Measurements from ENCODE around the gene HDAC9.

The HDAC9 gene

GRCh38 chr7:18541871-18542212, 46.3 kb downstream of the HDAC9 start (continued):
- TF ChIP-seq ZNF174 (tag by site-specific recombination; IDR thresholded peaks at IDR 0.05) (no peak), ZNF510 (tag by site-specific recombination; IDR thresholded peaks at IDR 0.05; ENCODE audit: insufficient replicate concordance) (no peak)

- POLR2A ChIA-PET = no interaction called here
- Histone ChIP-seq H3K27ac (ENCODE audit: extremely low read depth, low read depth, low read length) (no peak overlapping the region), H3K36me3 (ENCODE audit: control insufficient read depth in 2 of 2, insufficient read depth in 1 of 2, low read length in 2 of 2) (no peaks in the 10 kb centered on the region), H3K4me3 (ENCODE audit: low read depth, low read length) (no peak overlapping the region), H3K9me3 (ENCODE audit: control insufficient read depth, insufficient read depth, low read depth, low read length) (no peaks in the 10 kb centered on the region), H3K4me1 (ENCODE audit: control insufficient read depth, insufficient read depth, low read length) (no peaks in the 10 kb centered on the region; the same call in 1 of the 2 replicates)
- CTCF ChIA-PET = no interaction called here
- no peak for TF ChIP-seq SCRT1 (tag by site-specific recombination; IDR thresholded peaks at IDR 0.05; ENCODE audit: borderline replicate concordance)
- TF ChIP-seq INSM2 (tag by site-specific recombination; IDR thresholded peaks at IDR 0.05) = no peak
- no peak for TF ChIP-seq ZBTB26 (tag by site-specific recombination; optimal IDR thresholded peaks at IDR 0.05)
- no peak for TF ChIP-seq ZNF302 (tag by site-specific recombination; IDR thresholded peaks at IDR 0.05; ENCODE audit: low read depth)
- no peak for TF ChIP-seq PBX3 (CRISPR knock-in tag; IDR thresholded peaks at IDR 0.05)
- TF ChIP-seq ZNF292 (tag by site-specific recombination; IDR thresholded peaks at IDR 0.05; ENCODE audit: borderline replicate concordance, low read depth) = no peak
- TF ChIP-seq ZNF18 (tag by site-specific recombination; IDR thresholded peaks at IDR 0.05) = no peak
- no peak for TF ChIP-seq ZNF221 (tag by site-specific recombination; IDR thresholded peaks at IDR 0.05; ENCODE audit: borderline replicate concordance)
- TF ChIP-seq ZNF416 (tag by site-specific recombination; IDR thresholded peaks at IDR 0.05) = no peak
- no peak for TF ChIP-seq ZNF776 (tag by site-specific recombination; IDR thresholded peaks at IDR 0.05; ENCODE audit: borderline replicate concordance)
- no peak for TF ChIP-seq ZNF837 (tag by site-specific recombination; IDR thresholded peaks at IDR 0.05)
- TF ChIP-seq ZNF660 (tag by site-specific recombination; IDR thresholded peaks at IDR 0.05) = no peak
Observed at GRCh38 chr7:18546576-18546975, 51.0 kb downstream of the HDAC9 start.

GRCh38 chr7:18547509-18548187, 52.1 kb downstream of the HDAC9 start:
- POLR2A ChIA-PET = no interaction called here
- H3K9me3 ChIP-seq (ENCODE audit: control insufficient read depth, insufficient read depth, low read depth, low read length) = no peaks in the 10 kb centered on the region
- peaks cover 4% of the 10 kb centered on the region for H3K4me1 ChIP-seq (ENCODE audit: control insufficient read depth, insufficient read depth, low read length)
- CTCF ChIA-PET = no interaction called here
- no peaks in the 10 kb centered on the region for H3K36me3 ChIP-seq (ENCODE audit: control insufficient read depth in 2 of 2, insufficient read depth in 1 of 2, low read length in 2 of 2)
- TF ChIP-seq HOXD13 (CRISPR knock-in tag; IDR thresholded peaks at IDR 0.05; ENCODE audit: borderline replicate concordance) (no peak), GFI1B (tag by site-specific recombination; IDR thresholded peaks at IDR 0.05) (no peak), ZNF239 (tag by site-specific recombination; IDR thresholded peaks at IDR 0.05) (no peak), ZFP41 (tag by site-specific recombination; IDR thresholded peaks at IDR 0.05; ENCODE audit: borderline replicate concordance) (no peak), RBAK (tag by site-specific recombination; IDR thresholded peaks at IDR 0.05) (no peak)
- H3K4me3 ChIP-seq (ENCODE audit: low read depth, low read length) = no peak overlapping the region
- no peak overlapping the region for H3K27ac ChIP-seq (ENCODE audit: extremely low read depth, low read depth, low read length)
